Astrocyte of the cerebellum (primary cell): ENCODE measurements around the gene PKN1.

Source experiments
- DNase-seq: peaks from one replicate; pipeline ENCODE4 v3.0.0-alpha.2; 2011; ENCODE audit warnings: low read depth
- H3K4me3 ChIP-seq: 2 replicates; pipeline ENCODE4 v1.5.1; 2011; ENCODE audit warnings: mild to moderate bottlenecking, low read depth, low read length, moderate library complexity
- CTCF ChIP-seq: IDR thresholded peaks from 2 replicates; pipeline ENCODE4 v1.5.1; 2012; ENCODE audit warnings: low read length, low read depth, moderate library complexity, mild to moderate bottlenecking; ENCODE audit errors: missing control alignments
- in situ Hi-C: cut with HindIII; loops from 2 replicates; pipeline ENCODE4 v1.10.0; 2017; ENCODE audit warnings: low sequenced_read_pairs

PKN1 gene

GRCh38 chr19:14473978-14474578 lies 41.0 kb downstream of the PKN1 start:
- no peak for DNase-seq
- in situ Hi-C loops = no loop called here
- TF ChIP-seq CTCF = no peak
- H3K4me3 ChIP-seq = no peak overlapping the region

GRCh38 chr19:14474827-14475226 lies 41.7 kb downstream of the PKN1 start:
- in situ Hi-C loops = no loop called here
- DNase-seq = no peak
- TF ChIP-seq CTCF = no peak
- H3K4me3 ChIP-seq = peak overlapping the region; percentile 16

- in situ Hi-C loops = no loop called here
- peak; percentile 48 for TF ChIP-seq CTCF
- peak within 1 kb of the TSS; percentile 16 for H3K4me3 ChIP-seq
- no peak for DNase-seq
Measured at GRCh38 chr19:14475251-14476073, 42.4 kb downstream of the PKN1 start, which contains the start of gene PTGER1. TSS of gene PTGER1 (minus strand) at chr19:14475354. CDS start at chr19:14474320, 1,034 bp downstream.

- H3K4me3 ChIP-seq = no peak overlapping the region
- no peak for TF ChIP-seq CTCF
- in situ Hi-C loops = no loop called here
- DNase-seq = no peak
Measured at GRCh38 chr19:14476327-14476672, 43.2 kb downstream of the PKN1 start.

- no peak for TF ChIP-seq CTCF
- DNase-seq = peak; percentile 37
- in situ Hi-C loops = no loop called here
- H3K4me3 ChIP-seq = no peak overlapping the region
Measured at GRCh38 chr19:14476673-14477401, 43.7 kb downstream of the PKN1 start.

GRCh38 chr19:14477418-14478112 lies 44.5 kb downstream of the PKN1 start:
- in situ Hi-C loops = no loop called here
- H3K4me3 ChIP-seq = no peak overlapping the region
- no peak for DNase-seq
- TF ChIP-seq CTCF = no peak
